K562 (cell line): ENCODE results near the gene POLR3K. TPM values are rescaled to one million over a fixed set of nuclear protein-coding genes. Genes with fewer than 3 reads are reported as not detected.

Source experiments
- CTBP1 ChIP-seq: fragments of 450-650 bp; IDR thresholded peaks from 2 replicates; pipeline ENCODE4 v1.6.1; 2016; ENCODE audit warnings: borderline replicate concordance
- CTCFL ChIP-seq: IDR thresholded peaks from 2 replicates; pipeline ENCODE4 v1.6.1; 2011; ENCODE audit warnings: borderline replicate concordance, low read depth, mild to moderate bottlenecking, moderate library complexity, low read length; ENCODE audit not compliant: insufficient read depth, poor library complexity, severe bottlenecking
- FOXK1 ChIP-seq: sonication (generic); formaldehyde crosslinking; IDR thresholded peaks from 2 replicates; pipeline ENCODE4 v1.8.0; 2022; ENCODE audit warnings: missing genetic modification reagents, mild to moderate bottlenecking, borderline replicate concordance
- HMGXB4 ChIP-seq: sonication (generic); formaldehyde crosslinking; IDR thresholded peaks from 2 replicates; pipeline ENCODE4 v1.8.1; 2023; ENCODE audit warnings: mild to moderate bottlenecking, missing genetic modification reagents
- MNT ChIP-seq, 2 experiments: fragments of 450-650 bp; conservative IDR thresholded peaks; 2 replicates each; pipeline ENCODE4 v1.6.1; 2017; ENCODE audit warnings: mild to moderate bottlenecking in 2 of 2, moderate library complexity in 2 of 2
- NELFE ChIP-seq: IDR thresholded peaks from 2 replicates; pipeline ENCODE4 v1.6.1; 2011; ENCODE audit warnings: mild to moderate bottlenecking; ENCODE audit not compliant: insufficient read depth, insufficient read length
- PKNOX1 ChIP-seq: fragments of 450-650 bp; IDR thresholded peaks from 2 replicates; pipeline ENCODE4 v1.6.1; 2016
- POLR2G ChIP-seq: fragments of 200-400 bp; formaldehyde crosslinking; IDR thresholded peaks from 2 replicates; pipeline ENCODE4 v1.6.1; 2017; ENCODE audit warnings: low read depth, mild to moderate bottlenecking, antibody characterized with exemption, low read length, moderate library complexity
- RAD51 ChIP-seq: fragments of 450-650 bp; IDR thresholded peaks from 2 replicates; pipeline ENCODE4 v1.7.1; 2016; ENCODE audit warnings: low read depth, mild to moderate bottlenecking, borderline replicate concordance
- RB1 ChIP-seq: fragments of 450-650 bp; IDR thresholded peaks from 2 replicates; pipeline ENCODE4 v1.6.1; 2017; ENCODE audit warnings: low read depth, mild to moderate bottlenecking
- TRIM25 ChIP-seq: fragments of 450-650 bp; IDR thresholded peaks from 2 replicates; pipeline ENCODE4 v1.7.0; 2016; ENCODE audit warnings: borderline replicate concordance
- USF1 ChIP-seq: sonication (generic); formaldehyde crosslinking; IDR thresholded peaks from 2 replicates; pipeline ENCODE4 v1.9.0; 2022; ENCODE audit warnings: mild to moderate bottlenecking, missing genetic modification reagents
- ZNF253 ChIP-seq: fragments of 250-450 bp; sonication (Bioruptor Pico); conservative IDR thresholded peaks from 2 replicates; pipeline ENCODE4 v1.6.1; 2021; ENCODE audit warnings: mild to moderate bottlenecking
- ZNF277 ChIP-seq: fragments of 250-450 bp; sonication (Bioruptor Pico); IDR thresholded peaks from 2 replicates; pipeline ENCODE4 v1.8.0; 2022; ENCODE audit warnings: inconsistent platforms, mild to moderate bottlenecking, moderate library complexity, borderline replicate concordance
- polyA plus RNA-seq, 8 experiments: library from polyadenylated mRNA; depleted of rRNA in 4 of 8; stranded (reverse) in 5 of 8; unstranded in 3 of 8; fragments of >200 nt; fragmentation: Nextera tagmentation in 2 of 8; fragmentation: Illumina TruSeq in 1 of 8; extraction: Ambion mirVana in 2 of 8; extraction: Trizol in 1 of 8; gene quantifications; 2 replicates each; pipeline versions ENCODE4 v1.2.1 to v1.2.3, GENCODE V29; 2011 to 2014; ENCODE audit warnings: inconsistent platforms in 1 of 8, missing spikeins in 1 of 8
- total RNA-seq, 7 experiments: library from RNA; depleted of rRNA in 6 of 7; stranded (reverse); fragments of >200 nt in 6 of 7; fragmentation: Illumina TruSeq in 2 of 7; extraction: Trizol in 2 of 7; gene quantifications; 2 replicates each; pipeline versions ENCODE4 v1.2.1 to v1.2.3, GENCODE V29; 2011 to 2021; ENCODE audit warnings: low replicate concordance in 1 of 7

Gene POLR3K
- total and polyA plus RNA-seq, 9 of the 15 experiments (the other 6 are each of a cell fraction or from before 2014, with no cell fraction given) = 42.1 to 315 (median 86.7) TPM

GRCh38 chr16:77807-78443 lies 24.5 kb upstream of the POLR3K start, which contains the start of gene MPG (continued):
- no peak for TF ChIP-seq TRIM25
- TF ChIP-seq PKNOX1 = no peak
- TF ChIP-seq CTBP1 = no peak
- no peak for TF ChIP-seq RB1
- peak; percentile 15; the same call in 1 of the 2 replicates for TF ChIP-seq RAD51
- no peak for TF ChIP-seq NELFE
- no peak for TF ChIP-seq HMGXB4 (CRISPR knock-in tag)
- peak; percentile 69 for TF ChIP-seq USF1 (CRISPR knock-in tag)
- peak; percentile 82 for TF ChIP-seq POLR2G
- no peak for TF ChIP-seq CTCFL
- TF ChIP-seq ZNF277 (CRISPR knock-in tag) = no peak
- no peak for TF ChIP-seq FOXK1 (CRISPR knock-in tag)
- TF ChIP-seq MNT (conservative IDR thresholded peaks at IDR 0.05) = peak; percentile 97 to 98
- no peak for TF ChIP-seq ZNF253 (CRISPR knock-in tag)
